GM18858 (cell line): ENCODE results near the gene IZUMO4.
A peak's percentile ranks its signal among the peaks of the same experiment; 100 is the strongest.

Experiments used
- ATAC-seq: cut with Tn5 transposase; IDR thresholded peaks from one replicate; pipeline ENCODE4 v1.9.1; 2021; ENCODE audit not compliant: unreplicated experiment

The IZUMO4 gene

DNA sequence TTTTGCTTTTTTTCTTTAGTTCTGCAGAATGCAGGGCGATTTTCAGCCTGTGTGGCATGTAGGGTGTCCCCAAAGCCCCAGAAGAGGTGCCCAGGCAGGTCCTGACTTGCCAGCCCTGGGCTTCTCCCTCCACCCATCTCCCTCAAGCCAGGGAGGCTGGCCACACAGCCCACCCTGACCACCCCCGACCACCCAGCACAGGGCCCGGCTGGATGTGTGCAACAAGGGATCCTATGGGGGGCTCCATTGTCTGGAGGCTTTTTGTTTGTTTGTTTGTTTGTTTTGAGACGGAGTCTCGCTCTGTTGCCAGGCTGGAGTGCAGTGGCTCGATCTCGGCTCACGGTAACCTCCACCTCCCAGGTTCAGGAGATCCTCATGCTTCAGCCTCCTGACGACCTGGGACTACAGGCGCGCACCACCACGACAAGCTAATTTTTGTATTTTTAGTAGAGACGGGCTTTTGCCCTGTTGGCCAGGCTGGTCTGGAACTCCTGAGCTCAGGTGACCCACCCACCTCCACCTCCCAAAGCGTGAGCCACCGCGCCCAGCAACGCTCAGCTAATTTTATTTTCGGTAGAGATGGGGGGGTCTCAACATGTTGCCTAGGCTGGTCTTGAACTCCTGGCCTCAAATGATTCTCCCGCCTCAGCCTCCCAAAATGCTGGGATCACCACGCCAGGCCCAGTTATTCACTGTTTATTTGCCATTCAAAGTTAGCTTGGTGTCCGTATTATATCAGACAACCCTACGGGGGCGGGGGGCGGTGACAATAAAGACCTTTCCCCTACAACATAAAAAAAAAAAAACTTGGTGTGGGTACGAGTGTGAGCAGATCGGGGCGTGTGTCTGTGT, 37.9 kb upstream of the IZUMO4 start:
- ATAC-seq, result no peak

DNA sequence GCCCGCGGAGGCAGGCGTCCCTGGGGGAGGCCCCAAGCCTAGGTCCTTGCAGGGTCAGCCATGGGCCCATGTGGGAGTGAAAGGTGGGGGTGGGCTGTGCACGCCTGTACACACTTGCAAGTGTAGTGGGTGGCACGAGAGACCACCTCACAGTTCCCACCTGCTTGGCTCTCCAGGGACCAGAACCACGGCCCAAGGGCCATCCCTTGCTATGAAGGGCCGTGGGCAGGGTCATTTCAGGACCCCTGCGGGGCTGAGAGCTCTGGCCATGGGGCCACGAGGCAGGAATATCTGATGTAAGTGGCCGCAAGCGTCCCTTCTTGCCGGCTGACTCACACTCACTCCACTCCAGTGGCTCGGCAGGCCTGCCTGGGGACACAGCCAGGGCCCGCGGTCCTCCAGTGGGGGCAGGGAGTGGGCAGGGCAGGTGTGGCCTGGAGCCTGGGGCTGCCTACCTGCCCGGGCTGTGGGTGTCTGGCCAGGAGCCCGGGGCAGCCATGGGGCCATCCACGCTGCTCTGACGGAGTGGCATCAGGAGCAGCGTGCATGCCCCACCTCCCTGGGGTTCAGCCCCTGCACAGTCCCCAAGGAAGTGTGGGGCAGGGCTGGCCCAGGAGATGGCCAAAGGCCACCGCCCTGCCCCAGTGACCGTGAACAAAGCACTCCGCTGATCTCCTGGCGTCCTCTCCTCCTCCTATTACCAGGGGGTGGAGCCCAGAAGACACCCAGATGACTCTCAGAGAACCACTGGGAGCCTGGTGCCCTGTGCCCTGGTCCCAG, 37.1 kb upstream of the IZUMO4 start:
- ATAC-seq, result no peak

- ATAC-seq, result no peak
These were observed 35.7 kb upstream of the IZUMO4 start for GRCh38 chr19:2060884-2061494.

GRCh38 chr19:2061495-2062388, 35.0 kb upstream of the IZUMO4 start:
- ATAC-seq, result peak; percentile 61

GRCh38 chr19:2062389-2062729, 34.4 kb upstream of the IZUMO4 start:
- no peak for ATAC-seq

GRCh38 chr19:2062770-2063169, 33.9 kb upstream of the IZUMO4 start:
- no peak for ATAC-seq

GRCh38 chr19:2063824-2064223, 32.9 kb upstream of the IZUMO4 start:
- ATAC-seq, result no peak

- ATAC-seq, result no peak
These were observed 32.3 kb upstream of the IZUMO4 start for GRCh38 chr19:2064395-2064787.

DNA sequence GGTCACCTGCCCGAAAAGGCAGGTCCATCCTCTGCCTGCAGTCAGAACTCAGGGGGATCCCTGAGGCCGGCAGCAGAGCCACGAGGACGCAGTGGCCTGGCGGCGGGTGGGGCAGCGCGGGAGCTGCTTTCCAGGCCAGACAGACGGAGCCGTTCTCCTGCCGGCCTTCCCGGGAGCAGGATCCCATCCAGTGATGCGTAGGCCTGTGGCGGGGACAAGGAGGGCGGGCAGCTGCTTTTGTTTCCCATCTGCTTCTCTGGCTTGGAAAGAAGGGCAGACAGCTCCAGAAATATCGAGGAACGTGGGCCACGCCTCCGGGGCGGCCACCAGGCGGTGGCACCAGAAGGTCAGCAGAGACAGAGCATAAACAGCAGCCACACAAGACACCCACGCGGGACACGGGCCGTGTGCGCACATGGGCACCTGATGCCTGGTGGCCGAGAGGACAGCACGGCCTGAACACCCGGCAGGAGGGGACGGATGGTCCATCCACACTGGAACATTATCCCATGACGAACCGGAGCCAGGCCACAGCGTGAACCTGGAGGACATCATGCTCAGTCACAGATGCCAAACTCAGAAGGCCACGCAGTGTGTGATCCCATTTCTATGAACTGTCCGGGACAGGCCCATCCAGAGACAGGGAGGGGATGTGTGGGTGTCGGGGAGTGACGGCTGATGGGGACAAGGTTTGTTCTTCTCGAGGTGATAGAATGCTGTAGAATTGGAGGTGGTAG, 31.8 kb upstream of the IZUMO4 start:
- no peak for ATAC-seq

DNA sequence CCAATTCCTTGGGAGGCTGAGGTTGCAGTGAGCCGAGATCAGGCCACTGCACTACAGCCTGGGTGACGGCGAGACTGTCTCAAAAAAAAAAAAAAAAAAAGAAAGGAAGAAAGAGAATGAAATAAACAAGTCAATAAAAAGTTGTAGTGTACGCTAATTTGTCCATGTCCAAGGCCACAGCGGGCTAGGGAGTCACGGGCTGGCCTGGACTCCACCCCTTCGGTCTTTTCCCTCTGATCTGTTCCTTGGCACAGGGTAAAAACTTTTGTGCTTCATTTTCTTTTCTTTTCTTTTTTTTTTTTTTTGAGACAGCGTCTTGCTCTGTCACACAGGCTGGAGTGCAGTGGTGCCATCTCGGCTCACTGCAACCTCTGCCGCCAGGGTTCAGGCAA, 26.3 kb upstream of the IZUMO4 start:
- no peak for ATAC-seq

DNA sequence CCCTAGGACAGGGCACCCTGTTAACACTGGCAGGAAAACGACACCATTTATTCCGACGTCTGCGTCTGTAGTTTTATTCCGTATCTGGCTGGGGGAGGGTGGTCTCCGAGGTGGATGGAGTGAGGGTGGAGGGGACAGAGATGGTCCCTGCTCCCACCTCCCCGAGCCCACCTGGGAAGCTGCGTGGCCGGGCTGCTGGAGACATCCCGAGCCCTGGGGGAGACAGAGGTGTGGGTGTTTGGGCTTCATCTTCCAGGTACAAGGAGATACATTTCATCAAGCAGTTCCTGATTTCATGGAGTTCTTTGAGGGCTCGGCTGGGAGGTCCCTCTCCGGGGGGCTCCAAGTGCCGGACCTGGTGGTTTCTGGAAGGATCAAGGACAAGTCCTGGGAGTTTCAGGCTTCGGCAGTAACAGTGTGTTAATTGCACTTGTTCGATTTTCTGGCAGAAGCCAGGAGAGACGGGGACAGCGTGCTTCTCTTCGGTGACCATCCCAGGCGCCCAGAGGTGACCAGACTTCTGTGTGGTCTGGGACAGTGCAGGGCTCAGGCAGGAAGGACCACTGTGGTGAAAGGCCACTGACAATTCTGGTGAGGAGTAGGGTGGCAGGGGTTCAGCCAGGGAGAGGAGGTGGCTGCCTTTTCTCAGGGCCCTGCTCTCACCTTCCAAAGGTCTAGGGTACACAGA, 25.6 kb upstream of the IZUMO4 start:
- no peak for ATAC-seq

DNA sequence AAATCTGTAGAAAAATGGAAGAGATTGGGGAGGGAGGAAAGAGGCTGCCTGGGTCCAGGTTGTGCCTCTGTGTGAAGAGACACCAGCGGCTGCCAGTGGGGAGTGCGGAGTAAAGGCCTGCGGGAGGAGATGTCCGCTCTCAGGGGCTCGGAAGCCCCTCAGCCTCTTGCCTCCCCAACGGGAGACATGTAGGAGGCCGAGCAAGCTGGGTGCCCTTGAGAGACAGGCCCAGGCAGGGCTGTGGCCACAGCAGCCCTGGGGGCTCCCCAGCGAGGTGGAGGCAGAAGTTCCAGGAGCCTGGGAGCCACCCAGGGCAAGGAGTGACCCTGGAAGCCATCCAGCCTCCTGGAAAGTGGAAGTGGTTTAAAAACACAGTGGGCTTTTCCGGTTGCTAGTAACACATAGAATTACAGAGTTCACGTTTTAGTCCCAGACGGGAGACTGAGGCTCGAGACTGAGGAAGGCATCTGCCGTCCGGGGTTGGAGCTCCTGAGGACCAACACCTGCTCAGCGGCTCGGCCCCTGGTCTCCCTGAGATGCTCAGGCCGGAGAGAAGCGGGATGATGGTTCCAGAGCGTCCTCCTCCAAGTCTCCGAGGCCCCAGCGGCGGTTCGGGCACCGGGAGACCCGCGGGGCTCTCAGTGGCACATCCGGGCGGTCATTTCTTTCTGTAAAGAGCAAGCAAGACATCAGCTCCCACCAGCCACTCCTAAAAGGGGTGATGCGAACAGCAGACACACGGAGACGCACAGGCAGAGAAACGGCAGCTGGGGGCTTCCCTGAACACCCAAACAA, 23.8 kb upstream of the IZUMO4 start:
- no peak for ATAC-seq

GRCh38 chr19:2076526-2076944, 20.2 kb upstream of the IZUMO4 start:
- ATAC-seq, result no peak

DNA sequence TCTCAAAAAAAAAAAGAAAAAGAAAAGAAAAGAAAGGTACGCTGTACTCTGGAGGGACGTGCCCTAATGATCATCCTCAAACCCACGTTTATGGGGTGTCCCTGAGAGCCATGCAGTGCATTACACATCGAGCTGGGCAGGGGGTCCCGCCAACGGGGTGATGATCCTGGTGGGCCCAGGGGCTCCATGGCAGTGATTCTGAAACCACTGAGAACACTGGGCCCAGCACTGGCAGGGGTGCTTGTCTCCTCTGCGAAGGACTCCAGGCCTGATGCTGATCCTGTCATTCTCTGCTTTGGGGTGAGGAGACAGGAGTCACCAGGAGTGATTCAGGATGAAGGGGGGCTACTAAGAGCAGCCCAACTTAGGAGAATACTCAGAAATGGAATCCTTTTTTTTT, 19.3 kb upstream of the IZUMO4 start:
- ATAC-seq, result no peak

DNA sequence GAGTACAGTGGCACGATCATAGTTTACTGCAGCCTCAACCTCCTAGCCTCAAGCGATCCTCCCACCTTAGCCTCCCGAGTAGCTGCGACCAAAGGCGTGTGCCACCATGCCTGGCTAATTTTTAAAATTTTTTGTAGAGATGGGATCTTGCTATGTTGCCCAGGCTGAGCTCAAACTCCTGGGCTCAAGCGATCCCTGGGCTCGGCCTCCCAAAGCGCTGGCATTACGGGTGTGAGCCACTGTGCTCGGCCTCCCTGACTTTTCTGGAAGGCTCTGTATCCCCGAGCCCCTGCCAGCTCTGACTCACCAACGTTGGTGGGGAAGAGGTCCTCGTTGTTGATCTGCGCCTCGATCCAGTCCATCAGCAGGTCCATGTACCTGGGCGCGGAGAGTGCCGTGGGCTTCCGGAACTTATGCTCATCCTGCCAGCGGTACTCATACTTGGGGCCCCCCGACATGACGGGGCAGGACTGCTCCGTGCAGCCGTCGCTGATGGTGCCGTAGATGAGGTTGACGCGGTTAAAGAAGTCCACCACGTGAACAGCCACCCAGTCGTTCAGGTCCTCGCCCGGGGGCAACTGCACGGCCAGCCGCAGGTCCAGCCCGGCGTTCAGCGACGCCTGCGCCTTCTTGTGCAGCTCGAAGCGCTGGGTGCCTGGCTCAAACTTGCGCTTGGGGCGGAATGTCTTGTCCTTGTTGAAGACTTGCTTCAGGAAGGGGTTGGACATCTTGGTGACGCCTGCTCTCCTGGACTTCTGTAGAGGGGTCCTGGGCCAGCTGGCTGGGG, 18.7 kb upstream of the IZUMO4 start:
- ATAC-seq, result no peak

DNA sequence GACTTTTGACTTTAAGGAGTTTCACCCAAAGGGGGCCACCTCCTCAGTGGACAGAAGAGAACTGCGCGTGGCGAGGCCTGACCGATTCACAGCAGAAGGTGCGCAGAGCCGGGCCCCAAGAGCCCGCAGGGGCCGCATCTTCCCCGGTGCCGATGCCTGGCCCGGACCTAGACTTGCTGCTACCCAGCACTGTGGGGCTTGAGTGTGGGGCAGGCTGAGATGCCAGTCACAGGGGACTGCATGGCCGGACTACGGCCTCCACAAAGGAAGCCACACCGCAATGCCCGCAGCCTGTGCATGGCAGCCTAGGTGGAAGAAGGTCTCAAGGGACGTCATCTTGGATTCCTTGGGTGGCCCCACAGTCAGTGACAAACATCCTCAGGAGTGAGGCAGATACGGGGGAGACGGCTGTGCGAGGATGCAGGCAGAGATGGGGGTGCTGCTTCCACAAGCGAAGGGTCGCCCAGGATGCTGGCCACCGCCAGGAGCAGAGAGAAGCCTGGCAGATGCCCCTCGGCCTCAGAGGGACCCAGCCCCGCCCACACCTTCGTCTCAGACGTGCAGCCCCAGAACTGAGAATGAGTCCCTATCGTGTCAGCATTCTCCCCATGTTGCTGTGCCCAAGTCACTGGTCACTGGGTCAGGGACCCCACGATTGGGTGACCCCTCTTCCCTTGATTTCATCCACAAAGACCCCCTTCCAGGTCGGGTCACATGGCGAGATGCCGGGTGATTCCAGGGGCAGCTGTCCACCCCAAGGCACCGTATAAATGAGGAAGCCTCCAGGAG, 17.4 kb upstream of the IZUMO4 start:
- no peak for ATAC-seq

- ATAC-seq, result no peak
These were observed 16.8 kb upstream of the IZUMO4 start for GRCh38 chr19:2079865-2080301.
